Measurements from ENCODE around the gene MAD1L1. TPM values are rescaled to one million over a fixed set of nuclear protein-coding genes. Genes with fewer than 3 reads are reported as not detected.

MAD1L1 gene
- total RNA-seq, 1 experiment from 2014 or later = 38.5 TPM

DNA sequence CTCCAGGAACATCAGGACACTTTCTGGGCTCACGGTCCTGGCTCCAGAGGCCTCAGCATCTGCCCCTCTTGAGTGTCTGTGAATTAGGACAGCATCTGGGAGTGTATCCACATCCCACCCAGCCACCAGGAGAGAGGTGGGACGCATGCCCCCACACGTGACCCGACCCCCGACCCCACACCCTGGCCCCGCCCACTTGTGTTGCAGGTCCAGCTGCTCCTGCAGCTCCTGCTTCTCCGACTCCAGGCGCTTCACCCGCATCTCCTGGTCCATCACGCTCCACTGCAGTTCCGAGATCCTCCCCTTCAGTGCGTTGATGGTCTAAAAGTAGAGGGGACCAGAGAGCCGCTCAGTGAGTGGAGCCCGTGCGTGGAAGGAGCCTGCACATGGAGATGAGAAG lies 13.6 kb downstream of the MAD1L1 start:
- Histone ChIP-seq H4K20me1 (ENCODE audit: insufficient read depth) (no peaks in the 10 kb centered on the region), H3K36me3 (ENCODE audit: control insufficient read depth in 1 of 2, insufficient read depth in 2 of 2, low read length in 2 of 2) (peaks cover 13 to 15% of the 10 kb centered on the region in 2 experiments; a peak in 3 of 4 replicates), H3K27ac (ENCODE audit: low read depth, low read length) (no peak overlapping the region), H3K27me3 (ENCODE audit: insufficient read depth, low read length) (no peaks in the 10 kb centered on the region), H2AFZ (ENCODE audit: low read depth, low read length, poor library complexity, severe bottlenecking) (no peak overlapping the region), H3K4me3 (replicated peaks in 1 of 2; ENCODE audit: low read depth in 1 of 2, low read length in 2 of 2) (no peak overlapping the region), H3K9me2 (ENCODE audit: insufficient read depth) (no peaks in the 10 kb centered on the region), H3K4me2 (ENCODE audit: low read length) (no peak overlapping the region), H3K4me1 (ENCODE audit: control insufficient read depth in 1 of 2, insufficient read depth in 2 of 2, low read length in 2 of 2) (no peaks in the 10 kb centered on the region), H3K9ac (ENCODE audit: low read length) (no peak overlapping the region), H3K79me2 (ENCODE audit: insufficient read depth, low read length) (peaks cover 4% of the 10 kb centered on the region; the same call in 1 of the 2 replicates), H3K9me3 (ENCODE audit: control insufficient read depth in 1 of 2, insufficient read depth in 1 of 2, low read depth in 1 of 2, low read length in 2 of 2) (no peaks in the 10 kb centered on the region)
- DNase-seq (ENCODE audit: low read depth, low spot score) = no peak
- ChIA-PET RAD21 (ENCODE audit: low non-redundant PET in 1 of 2, low total read pairs in 2 of 2, uncharacterized antibody in 2 of 2, unreplicated experiment in 2 of 2) (no interaction called here), CTCF (no interaction called here), POLR2A (no interaction called here)
- ATAC-seq = no peak
- TF ChIP-seq SIN3A (IDR thresholded peaks at IDR 0.05; ENCODE audit: low read depth) (no peak), TCF7L2 (IDR thresholded peaks at IDR 0.05; ENCODE audit: borderline replicate concordance, extremely low read depth, insufficient read depth, insufficient read length) (no peak), YY1 (IDR thresholded peaks at IDR 0.05; ENCODE audit: extremely low read depth, insufficient replicate concordance, low read depth, low read length) (no peak), CBX3 (IDR thresholded peaks at IDR 0.05; ENCODE audit: low read depth) (no peak), EZH2 (IDR thresholded peaks at IDR 0.05) (no peak), ELF1 (IDR thresholded peaks at IDR 0.05; ENCODE audit: borderline replicate concordance, low read depth) (no peak), SP1 (IDR thresholded peaks at IDR 0.05; ENCODE audit: low read depth) (no peak), FOSL1 (IDR thresholded peaks at IDR 0.05; ENCODE audit: low read depth) (no peak), ZNF274 (IDR thresholded peaks at IDR 0.05; ENCODE audit: low read depth, low read length) (no peak), POLR2AphosphoS5 (IDR thresholded peaks at IDR 0.05; ENCODE audit: low read depth, low read length) (no peak)
- TF ChIP-seq, protein P1, sequence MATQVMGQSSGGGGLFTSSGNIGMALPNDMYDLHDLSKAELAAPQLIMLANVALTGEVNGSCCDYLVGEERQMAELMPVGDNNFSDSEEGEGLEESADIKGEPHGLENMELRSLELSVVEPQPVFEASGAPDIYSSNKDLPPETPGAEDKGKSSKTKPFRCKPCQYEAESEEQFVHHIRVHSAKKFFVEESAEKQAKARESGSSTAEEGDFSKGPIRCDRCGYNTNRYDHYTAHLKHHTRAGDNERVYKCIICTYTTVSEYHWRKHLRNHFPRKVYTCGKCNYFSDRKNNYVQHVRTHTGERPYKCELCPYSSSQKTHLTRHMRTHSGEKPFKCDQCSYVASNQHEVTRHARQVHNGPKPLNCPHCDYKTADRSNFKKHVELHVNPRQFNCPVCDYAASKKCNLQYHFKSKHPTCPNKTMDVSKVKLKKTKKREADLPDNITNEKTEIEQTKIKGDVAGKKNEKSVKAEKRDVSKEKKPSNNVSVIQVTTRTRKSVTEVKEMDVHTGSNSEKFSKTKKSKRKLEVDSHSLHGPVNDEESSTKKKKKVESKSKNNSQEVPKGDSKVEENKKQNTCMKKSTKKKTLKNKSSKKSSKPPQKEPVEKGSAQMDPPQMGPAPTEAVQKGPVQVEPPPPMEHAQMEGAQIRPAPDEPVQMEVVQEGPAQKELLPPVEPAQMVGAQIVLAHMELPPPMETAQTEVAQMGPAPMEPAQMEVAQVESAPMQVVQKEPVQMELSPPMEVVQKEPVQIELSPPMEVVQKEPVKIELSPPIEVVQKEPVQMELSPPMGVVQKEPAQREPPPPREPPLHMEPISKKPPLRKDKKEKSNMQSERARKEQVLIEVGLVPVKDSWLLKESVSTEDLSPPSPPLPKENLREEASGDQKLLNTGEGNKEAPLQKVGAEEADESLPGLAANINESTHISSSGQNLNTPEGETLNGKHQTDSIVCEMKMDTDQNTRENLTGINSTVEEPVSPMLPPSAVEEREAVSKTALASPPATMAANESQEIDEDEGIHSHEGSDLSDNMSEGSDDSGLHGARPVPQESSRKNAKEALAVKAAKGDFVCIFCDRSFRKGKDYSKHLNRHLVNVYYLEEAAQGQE (IDR thresholded peaks at IDR 0.05; ENCODE audit: low read depth) = no peak
- TF ChIP-seq, protein P2, sequence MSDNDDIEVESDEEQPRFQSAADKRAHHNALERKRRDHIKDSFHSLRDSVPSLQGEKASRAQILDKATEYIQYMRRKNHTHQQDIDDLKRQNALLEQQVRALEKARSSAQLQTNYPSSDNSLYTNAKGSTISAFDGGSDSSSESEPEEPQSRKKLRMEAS (IDR thresholded peaks at IDR 0.05) = no peak
- TF ChIP-seq, protein P3, sequence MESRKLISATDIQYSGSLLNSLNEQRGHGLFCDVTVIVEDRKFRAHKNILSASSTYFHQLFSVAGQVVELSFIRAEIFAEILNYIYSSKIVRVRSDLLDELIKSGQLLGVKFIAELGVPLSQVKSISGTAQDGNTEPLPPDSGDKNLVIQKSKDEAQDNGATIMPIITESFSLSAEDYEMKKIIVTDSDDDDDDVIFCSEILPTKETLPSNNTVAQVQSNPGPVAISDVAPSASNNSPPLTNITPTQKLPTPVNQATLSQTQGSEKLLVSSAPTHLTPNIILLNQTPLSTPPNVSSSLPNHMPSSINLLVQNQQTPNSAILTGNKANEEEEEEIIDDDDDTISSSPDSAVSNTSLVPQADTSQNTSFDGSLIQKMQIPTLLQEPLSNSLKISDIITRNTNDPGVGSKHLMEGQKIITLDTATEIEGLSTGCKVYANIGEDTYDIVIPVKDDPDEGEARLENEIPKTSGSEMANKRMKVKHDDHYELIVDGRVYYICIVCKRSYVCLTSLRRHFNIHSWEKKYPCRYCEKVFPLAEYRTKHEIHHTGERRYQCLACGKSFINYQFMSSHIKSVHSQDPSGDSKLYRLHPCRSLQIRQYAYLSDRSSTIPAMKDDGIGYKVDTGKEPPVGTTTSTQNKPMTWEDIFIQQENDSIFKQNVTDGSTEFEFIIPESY (IDR thresholded peaks at IDR 0.05; ENCODE audit: extremely low read depth, insufficient replicate concordance, low read length) = no peak
- no TSS peak for BruUV-seq (replicated peaks)
- intact Hi-C loops (cut with micrococcal nuclease) = no loop called here
